SK-N-SH (cell line): ENCODE data around the gene MCF2L2. TPM values are rescaled to one million over a fixed set of nuclear protein-coding genes. Genes with fewer than 3 reads are reported as not detected.

Experiments used
- CTCF ChIA-PET: fragments of 300-600, 350-600 bp; formaldehyde crosslinking; extraction: SDS; loops from one replicate; lab custom pipeline; 2021; lab: Yijun Ruan, JAX
- POLR2A ChIA-PET: fragments of 350-600 bp; sonication (Branson Sonifier 250); formaldehyde crosslinking; extraction: SDS; loops from one replicate; lab custom pipeline; 2020; ENCODE audit warnings: antibody characterized with exemption, inconsistent platforms; lab: Yijun Ruan, JAX
- DNase-seq: peaks from one replicate; pipeline ENCODE4 v3.0.0; 2012
- H2AFZ ChIP-seq: fragments of 200-600 bp; sonication (generic); 2 replicates; pipeline ENCODE4 v1.8.1; 2016; ENCODE audit warnings: antibody characterized with exemption, mild to moderate bottlenecking, low read depth
- H3F3A ChIP-seq: fragments of 200-600 bp; sonication (generic); replicated peaks from 2 replicates; pipeline ENCODE3; 2016; ENCODE audit warnings: antibody characterized with exemption, mild to moderate bottlenecking; ENCODE audit not compliant: insufficient read depth
- H3K27ac ChIP-seq, 2 experiments: fragments of 200-500 bp in 1 of 2; fragments of 200-600 bp in 1 of 2; sonication (Bioruptor generic) in 1 of 2; sonication (generic), shearing (Covaris generic) in 1 of 2; 2 replicates each; pipeline versions ENCODE4 v1.5.1 to v1.6.1; 2014 to 2016; ENCODE audit warnings: low read depth in 2 of 2, inconsistent platforms in 1 of 2, low read length in 1 of 2, mild to moderate bottlenecking in 1 of 2, mixed read lengths in 1 of 2
- H3K27me3 ChIP-seq: fragments of 200-600 bp; sonication (generic), shearing (Covaris generic); 2 replicates; pipeline ENCODE4 v1.6.1; 2016; ENCODE audit warnings: mixed run types; ENCODE audit not compliant: insufficient read depth
- H3K36me3 ChIP-seq, 2 experiments: fragments of 200-500 bp in 1 of 2; fragments of 200-600 bp in 1 of 2; sonication (Bioruptor generic) in 1 of 2; sonication (generic) in 1 of 2; replicated peaks in 1 of 2; 2 replicates each; pipeline versions ENCODE3 to v1.5.1; 2014 to 2016; ENCODE audit warnings: low read length in 1 of 2, mild to moderate bottlenecking in 1 of 2; ENCODE audit not compliant: insufficient read depth in 2 of 2, control insufficient read depth in 1 of 2
- H3K4me1 ChIP-seq, 2 experiments: fragments of 200-500 bp in 1 of 2; fragments of 200-600 bp in 1 of 2; sonication (Bioruptor generic) in 1 of 2; sonication (generic), shearing (Covaris generic) in 1 of 2; 2 replicates each; pipeline versions ENCODE4 v1.5.1 to v1.6.1; 2014 to 2016; ENCODE audit warnings: low read depth in 1 of 2, low read length in 1 of 2, mixed run types in 1 of 2; ENCODE audit not compliant: insufficient read depth in 2 of 2, control insufficient read depth in 1 of 2
- H3K4me2 ChIP-seq: fragments of 200-600 bp; sonication (generic), shearing (Covaris generic); 2 replicates; pipeline ENCODE4 v1.6.1; 2017; ENCODE audit warnings: mixed run types
- H3K4me3 ChIP-seq, 2 experiments: fragments of 200-500 bp in 1 of 2; fragments of 200-600 bp in 1 of 2; sonication (Bioruptor generic) in 1 of 2; sonication (generic), shearing (Covaris generic) in 1 of 2; 2 replicates each; pipeline versions ENCODE4 v1.5.1 to v1.8.1; 2014 to 2016; ENCODE audit warnings: low read depth in 2 of 2, inconsistent platforms in 1 of 2, low read length in 1 of 2, mild to moderate bottlenecking in 1 of 2, mixed read lengths in 1 of 2, moderate library complexity in 1 of 2
- H3K79me2 ChIP-seq: fragments of 200-600 bp; sonication (generic); 2 replicates; pipeline ENCODE4 v1.8.1; 2017; ENCODE audit warnings: mild to moderate bottlenecking; ENCODE audit not compliant: insufficient read depth
- H3K9ac ChIP-seq: fragments of 200-600 bp; sonication (generic); 2 replicates; pipeline ENCODE4 v1.6.1; 2017; ENCODE audit warnings: mixed run types
- H3K9me2 ChIP-seq: fragments of 200-600 bp; sonication (generic); 2 replicates; pipeline ENCODE4 v1.6.1; 2017; ENCODE audit warnings: mixed run types
- H3K9me3 ChIP-seq: fragments of 200-600 bp; sonication (generic); 2 replicates; pipeline ENCODE4 v1.6.1; 2017; ENCODE audit warnings: mixed run types, mild to moderate bottlenecking, moderate library complexity
- H4K20me1 ChIP-seq: fragments of 200-600 bp; sonication (generic); 2 replicates; pipeline ENCODE4 v1.6.1; 2017; ENCODE audit warnings: mild to moderate bottlenecking, mixed run types; ENCODE audit not compliant: insufficient read depth
- CHD2 ChIP-seq: fragments of 150-350 bp; IDR thresholded peaks from 2 replicates; pipeline ENCODE4 v1.6.1; 2018; ENCODE audit warnings: low read length; ENCODE audit not compliant: partially characterized antibody
- ELF1 ChIP-seq: IDR thresholded peaks from 2 replicates; pipeline ENCODE4 v1.4.0; 2012
- EP300 ChIP-seq, 2 experiments: IDR thresholded peaks; 2 replicates each; pipeline versions ENCODE4 v1.4.0 to v1.6.1; 2012; ENCODE audit warnings: borderline replicate concordance in 1 of 2, low read depth in 1 of 2, low read length in 1 of 2
- EZH2phosphoT487 ChIP-seq: fragments of 200-600 bp; sonication (generic); IDR thresholded peaks from 2 replicates; pipeline ENCODE4 v1.6.1; 2017; ENCODE audit warnings: low read depth, mixed run types, mild to moderate bottlenecking, antibody characterized with exemption, moderate library complexity, borderline replicate concordance
- FOSL2 ChIP-seq: IDR thresholded peaks from 2 replicates; pipeline ENCODE4 v1.4.0; 2012; ENCODE audit warnings: low read depth, mild to moderate bottlenecking, moderate library complexity, borderline replicate concordance
- FOXJ3 ChIP-seq: sonication (generic); formaldehyde crosslinking; IDR thresholded peaks from 2 replicates; pipeline ENCODE4 v1.5.1; 2020; ENCODE audit warnings: mild to moderate bottlenecking, missing genetic modification reagents
- FOXM1 ChIP-seq: IDR thresholded peaks from 2 replicates; pipeline ENCODE4 v1.4.0; 2012; ENCODE audit warnings: low read depth, mild to moderate bottlenecking
- IRF3 ChIP-seq: fragments of 150-350 bp; IDR thresholded peaks from 2 replicates; pipeline ENCODE4 v1.6.1; 2016; ENCODE audit warnings: mild to moderate bottlenecking, low read depth, low read length
- JUND ChIP-seq: IDR thresholded peaks from 2 replicates; pipeline ENCODE4 v1.4.0; 2012
- POLR2AphosphoS5 ChIP-seq: IDR thresholded peaks from 2 replicates; pipeline ENCODE4 v1.6.1; 2012; ENCODE audit warnings: low read depth, low read length
- REST ChIP-seq: IDR thresholded peaks from 2 replicates; pipeline ENCODE4 v1.6.1; 2012; ENCODE audit warnings: mild to moderate bottlenecking, low read depth, low read length, moderate library complexity
- RFX5 ChIP-seq: IDR thresholded peaks from 2 replicates; pipeline ENCODE4 v1.6.1; 2012; ENCODE audit warnings: mild to moderate bottlenecking, improper control_type of control experiment, low read length
- RXRA ChIP-seq: IDR thresholded peaks from 2 replicates; pipeline ENCODE4 v1.4.0; 2012; ENCODE audit warnings: low read depth, mild to moderate bottlenecking, borderline replicate concordance
- SIN3A ChIP-seq: IDR thresholded peaks from 2 replicates; pipeline ENCODE4 v1.6.1; 2012; ENCODE audit warnings: low read depth, mild to moderate bottlenecking, low read length, moderate library complexity, borderline replicate concordance
- SMC3 ChIP-seq: IDR thresholded peaks from 2 replicates; pipeline ENCODE4 v1.6.1; 2012; ENCODE audit warnings: low read depth, low read length, improper control_type of control experiment
- TAF1 ChIP-seq: IDR thresholded peaks from 2 replicates; pipeline ENCODE4 v1.6.1; 2012; ENCODE audit warnings: low read depth, mild to moderate bottlenecking, low read length, moderate library complexity, borderline replicate concordance
- TCF12 ChIP-seq: IDR thresholded peaks from 2 replicates; pipeline ENCODE4 v1.4.0; 2012
- TEAD4 ChIP-seq: IDR thresholded peaks from 2 replicates; pipeline ENCODE4 v1.4.0; 2012; ENCODE audit warnings: mild to moderate bottlenecking, borderline replicate concordance; ENCODE audit not compliant: insufficient read depth
- YY1 ChIP-seq: IDR thresholded peaks from 2 replicates; pipeline ENCODE4 v1.4.0; 2012; ENCODE audit warnings: low read depth, mild to moderate bottlenecking
- ZBTB33 ChIP-seq: IDR thresholded peaks from 2 replicates; pipeline ENCODE4 v1.4.0; 2012; ENCODE audit warnings: low read depth, borderline replicate concordance
- WGBS: methylation state at CpG from one replicate; pipeline ENCODE4 v1.1.6; 2017; ENCODE audit warnings: low lambda C conversion rate; 5-methylcytosine and 5-hydroxymethylcytosine counted together
- polyA plus RNA-seq, 3 experiments: library from polyadenylated mRNA; depleted of rRNA; stranded (reverse); fragments of >200 nt; gene quantifications; 2 replicates each; pipeline ENCODE4 v1.2.3, GENCODE V29; 2012
- TF ChIP-seq, protein P1 (sequence below): fragments of 150-350 bp; IDR thresholded peaks from 2 replicates; pipeline ENCODE4 v1.6.1; 2017; ENCODE audit warnings: antibody characterized with exemption, low read length, low read depth, borderline replicate concordance
- TF ChIP-seq, protein P2 (sequence below): IDR thresholded peaks from 2 replicates; pipeline ENCODE4 v1.4.0; 2012; ENCODE audit warnings: low read depth

The MCF2L2 gene
- polyA plus RNA-seq, 1 of the 3 experiments (the other 2 are of a cell fraction), result 0.56 TPM

GRCh38 chr3:183308751-183309150, 119.7 kb downstream of the MCF2L2 start:
- H3K27ac ChIP-seq, result no peak overlapping the region
- no peaks in the 10 kb centered on the region for H3K9me2 ChIP-seq
- WGBS, result 95% methylated on average over 5 of the region's 5 CpGs
- no peaks in the 10 kb centered on the region for H3K9me3 ChIP-seq
- TF ChIP-seq FOXJ3 (no peak), CHD2 (no peak), SIN3A (no peak), EZH2phosphoT487 (no peak), RXRA (no peak), YY1 (no peak), TEAD4 (no peak), SMC3 (no peak), RFX5 (no peak), FOXM1 (no peak)
- TF ChIP-seq, protein P1, sequence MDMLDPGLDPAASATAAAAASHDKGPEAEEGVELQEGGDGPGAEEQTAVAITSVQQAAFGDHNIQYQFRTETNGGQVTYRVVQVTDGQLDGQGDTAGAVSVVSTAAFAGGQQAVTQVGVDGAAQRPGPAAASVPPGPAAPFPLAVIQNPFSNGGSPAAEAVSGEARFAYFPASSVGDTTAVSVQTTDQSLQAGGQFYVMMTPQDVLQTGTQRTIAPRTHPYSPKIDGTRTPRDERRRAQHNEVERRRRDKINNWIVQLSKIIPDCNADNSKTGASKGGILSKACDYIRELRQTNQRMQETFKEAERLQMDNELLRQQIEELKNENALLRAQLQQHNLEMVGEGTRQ, result no peak
- TF ChIP-seq, all 33 proteins: peak for 0
- Histone ChIP-seq H3K4me3 (no peak overlapping the region), H3K9ac (no peak overlapping the region), H3K4me2 (no peak overlapping the region), H3K27me3 (no peaks in the 10 kb centered on the region), H3K79me2 (no peaks in the 10 kb centered on the region), H3K4me1 (peaks cover 0 to 2% of the 10 kb centered on the region in 2 experiments; a peak in 1 of 4 replicates), H2AFZ (no peak overlapping the region), H4K20me1 (no peaks in the 10 kb centered on the region), H3F3A (no peaks in the 10 kb centered on the region), H3K36me3 (no peaks in the 10 kb centered on the region)
- DNase-seq, result no peak
- CTCF ChIA-PET, result no interaction called here
- POLR2A ChIA-PET, result no interaction called here

GRCh38 chr3:183307749-183308148, 120.7 kb downstream of the MCF2L2 start:
- Histone ChIP-seq H3K9me3 (no peaks in the 10 kb centered on the region), H3K79me2 (no peaks in the 10 kb centered on the region), H3K9ac (no peak overlapping the region), H3K4me2 (no peak overlapping the region), H4K20me1 (no peaks in the 10 kb centered on the region), H3K36me3 (no peaks in the 10 kb centered on the region), H3K27me3 (no peaks in the 10 kb centered on the region), H3K4me3 (no peak overlapping the region), H3F3A (no peaks in the 10 kb centered on the region), H3K9me2 (no peaks in the 10 kb centered on the region), H3K4me1 (peaks cover 0 to 2% of the 10 kb centered on the region in 2 experiments; a peak in 1 of 4 replicates), H2AFZ (no peak overlapping the region), H3K27ac (no peak overlapping the region)
- 88% methylated on average over 2 of the region's 2 CpGs for WGBS
- no peak for DNase-seq
- CTCF ChIA-PET, result no interaction called here
- POLR2A ChIA-PET, result no interaction called here
- no peak for TF ChIP-seq RXRA
- TF ChIP-seq IRF3, result no peak
- no peak for TF ChIP-seq EZH2phosphoT487
- no peak for TF ChIP-seq JUND
- TF ChIP-seq FOSL2, result no peak
- TF ChIP-seq ELF1, result no peak
- no peak for TF ChIP-seq EP300 (IDR thresholded peaks at IDR 0.05; ENCODE audit: borderline replicate concordance in 1 of 2, low read depth in 1 of 2, low read length in 1 of 2)
- no peak for TF ChIP-seq ZBTB33
- no peak for TF ChIP-seq TAF1
- no peak for TF ChIP-seq TEAD4
- no peak for TF ChIP-seq REST
- TF ChIP-seq, protein P2, sequence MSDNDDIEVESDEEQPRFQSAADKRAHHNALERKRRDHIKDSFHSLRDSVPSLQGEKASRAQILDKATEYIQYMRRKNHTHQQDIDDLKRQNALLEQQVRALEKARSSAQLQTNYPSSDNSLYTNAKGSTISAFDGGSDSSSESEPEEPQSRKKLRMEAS, result no peak
- TF ChIP-seq FOXJ3, result no peak
- no peak for TF ChIP-seq TCF12
- no peak for TF ChIP-seq POLR2AphosphoS5
